HG02943 (cell line): ENCODE data around the gene SUCLG1.

Source experiments
- ATAC-seq: cut with Tn5 transposase; IDR thresholded peaks from one replicate; pipeline ENCODE4 v1.9.1; 2021; ENCODE audit warnings: mild to moderate bottlenecking, low read depth, moderate library complexity; ENCODE audit not compliant: unreplicated experiment

The SUCLG1 gene

GRCh38 chr2:84467389-84467788 lies 8.3 kb upstream of the SUCLG1 start:
- ATAC-seq: no peak

- no peak for ATAC-seq
These were observed 2.2 kb upstream of the SUCLG1 start for GRCh38 chr2:84461310-84461709.

- ATAC-seq: no peak
These were observed 1.6 kb upstream of the SUCLG1 start for GRCh38 chr2:84460670-84461069.

- ATAC-seq: no peak
These were observed 907 bp upstream of the SUCLG1 start for GRCh38 chr2:84459944-84460429.

- ATAC-seq: peak; percentile 38
These were observed 496 bp downstream of the SUCLG1 start for GRCh38 chr2:84458551-84459017.

- no peak for ATAC-seq
These were observed 1.4 kb downstream of the SUCLG1 start for GRCh38 chr2:84457686-84458085.

GRCh38 chr2:84456156-84456555 lies 2.9 kb downstream of the SUCLG1 start:
- ATAC-seq: no peak

- ATAC-seq: no peak
These were observed 4.5 kb downstream of the SUCLG1 start for GRCh38 chr2:84454581-84454980.

- no peak for ATAC-seq
These were observed 6.5 kb downstream of the SUCLG1 start for GRCh38 chr2:84452624-84453023.

- ATAC-seq: no peak
These were observed 7.5 kb downstream of the SUCLG1 start for GRCh38 chr2:84451579-84451978.

GRCh38 chr2:84450288-84451227 lies 8.5 kb downstream of the SUCLG1 start:
- ATAC-seq: no peak

- no peak for ATAC-seq
These were observed 9.4 kb downstream of the SUCLG1 start for GRCh38 chr2:84449711-84450110.

- no peak for ATAC-seq
These were observed 10.0 kb downstream of the SUCLG1 start for GRCh38 chr2:84449055-84449454.

- no peak for ATAC-seq
These were observed 15.6 kb downstream of the SUCLG1 start for GRCh38 chr2:84443477-84443876.

GRCh38 chr2:84442888-84443287 lies 16.2 kb downstream of the SUCLG1 start:
- ATAC-seq: no peak

GRCh38 chr2:84441505-84441904 lies 17.6 kb downstream of the SUCLG1 start:
- ATAC-seq: no peak

- no peak for ATAC-seq
These were observed 18.0 kb downstream of the SUCLG1 start for GRCh38 chr2:84441036-84441435.

GRCh38 chr2:84435345-84436025 lies 23.6 kb downstream of the SUCLG1 start:
- ATAC-seq: no peak

- ATAC-seq: no peak
These were observed 29.8 kb downstream of the SUCLG1 start for GRCh38 chr2:84429328-84429727.

GRCh38 chr2:84427235-84428138 lies 31.6 kb downstream of the SUCLG1 start:
- ATAC-seq: no peak
